Neuronal stem cell (in vitro differentiated cells): ENCODE data around the gene CREB5.

Experiments
- DNase-seq: peaks from one replicate; pipeline ENCODE4 v3.0.0-alpha.2; 2013; ENCODE audit warnings: low spot score
- H2AFZ ChIP-seq: one replicate; pipeline ENCODE4 v1.6.1; 2013; ENCODE audit warnings: mild to moderate bottlenecking, low read length, inconsistent platforms
- H2AK5ac ChIP-seq: 2 replicates; pipeline ENCODE4 v1.6.1; 2013; ENCODE audit warnings: low read depth, mild to moderate bottlenecking, inconsistent platforms, low read length, moderate library complexity, mixed read lengths
- H2BK120ac ChIP-seq: 2 replicates; pipeline ENCODE4 v1.6.1; 2013; ENCODE audit warnings: low read depth, mild to moderate bottlenecking, inconsistent platforms, low read length, moderate library complexity, mixed read lengths
- H2BK12ac ChIP-seq: one replicate; pipeline ENCODE4 v1.6.1; 2013; ENCODE audit warnings: low read length, inconsistent platforms
- H2BK15ac ChIP-seq: 2 replicates; pipeline ENCODE4 v1.6.1; 2013; ENCODE audit warnings: mild to moderate bottlenecking, low read length, inconsistent platforms, mixed read lengths
- H2BK5ac ChIP-seq: one replicate; pipeline ENCODE4 v1.6.1; 2013; ENCODE audit warnings: inconsistent platforms, mild to moderate bottlenecking, low read length, moderate library complexity
- H3K14ac ChIP-seq: one replicate; pipeline ENCODE4 v1.6.1; 2013; ENCODE audit warnings: low read length, inconsistent platforms
- H3K18ac ChIP-seq: 2 replicates; pipeline ENCODE4 v1.6.1; 2013; ENCODE audit warnings: low read length, inconsistent platforms
- H3K23ac ChIP-seq: 2 replicates; pipeline ENCODE4 v1.6.1; 2013; ENCODE audit warnings: low read depth, mild to moderate bottlenecking, mixed read lengths, low read length, inconsistent platforms; ENCODE audit not compliant: poor library complexity
- H3K27ac ChIP-seq: replicated peaks from 3 replicates; pipeline ENCODE4 v1.5.1; 2013; ENCODE audit warnings: low read length, inconsistent platforms
- H3K27me3 ChIP-seq, 3 experiments: 2 replicates each; pipeline ENCODE4 v1.6.1; 2013; ENCODE audit warnings: low read length in 3 of 3, mild to moderate bottlenecking in 2 of 3, inconsistent platforms in 1 of 3, low read depth in 1 of 3, mixed read lengths in 1 of 3, moderate library complexity in 1 of 3; ENCODE audit not compliant: control insufficient read depth in 3 of 3, insufficient read depth in 3 of 3
- H3K36me3 ChIP-seq, 2 donors: replicated peaks in 1 of 2; 2 replicates each; pipeline ENCODE4 v1.6.1; 2013; ENCODE audit warnings: low read length in 2 of 2; ENCODE audit not compliant: control insufficient read depth in 2 of 2, insufficient read depth in 2 of 2
- H3K4ac ChIP-seq: 2 replicates; pipeline ENCODE4 v1.6.1; 2013; ENCODE audit warnings: inconsistent platforms, mild to moderate bottlenecking, low read length, moderate library complexity
- H3K4me1 ChIP-seq, 2 donors: 1 replicate in 1 of 2; 2 replicates in 1 of 2; pipeline ENCODE4 v1.6.1; 2013; ENCODE audit warnings: low read length in 2 of 2, low read depth in 1 of 2; ENCODE audit not compliant: control insufficient read depth in 2 of 2, insufficient read depth in 1 of 2
- H3K4me2 ChIP-seq: one replicate; pipeline ENCODE4 v1.6.1; 2013; ENCODE audit warnings: mild to moderate bottlenecking, low read length, inconsistent platforms; ENCODE audit not compliant: insufficient read depth, poor library complexity, severe bottlenecking
- H3K4me3 ChIP-seq, 2 donors: 2 replicates each; pipeline ENCODE4 v1.5.1; 2013; ENCODE audit warnings: low read length in 2 of 2, mild to moderate bottlenecking in 2 of 2, inconsistent platforms in 1 of 2, moderate library complexity in 1 of 2
- H3K79me1 ChIP-seq: one replicate; pipeline ENCODE4 v1.6.1; 2013; ENCODE audit warnings: low read depth, mild to moderate bottlenecking, inconsistent platforms, low read length, moderate library complexity
- H3K9ac ChIP-seq: one replicate; pipeline ENCODE4 v1.6.1; 2013; ENCODE audit warnings: mild to moderate bottlenecking, low read depth, low read length, inconsistent platforms; ENCODE audit not compliant: poor library complexity
- H3K9me3 ChIP-seq, 2 donors: replicated peaks in 1 of 2; 2 replicates each; pipeline versions ENCODE3 to v1.6.1; 2013; ENCODE audit warnings: low read length in 2 of 2, mild to moderate bottlenecking in 2 of 2, inconsistent platforms in 1 of 2, low read depth in 1 of 2, mixed read lengths in 1 of 2, moderate library complexity in 1 of 2; ENCODE audit not compliant: control insufficient read depth in 2 of 2, insufficient read depth in 1 of 2
- H4K8ac ChIP-seq: one replicate; pipeline ENCODE4 v1.6.1; 2013; ENCODE audit warnings: low read depth, mild to moderate bottlenecking, inconsistent platforms, low read length, moderate library complexity
- H4K91ac ChIP-seq: one replicate; pipeline ENCODE4 v1.6.1; 2013; ENCODE audit warnings: low read length, low read depth, mild to moderate bottlenecking, inconsistent platforms; ENCODE audit not compliant: poor library complexity
- WGBS, 2 donors: extraction: QIAGEN DNeasy Blood & Tissue Kit; methylation state at CpG; one replicate each; pipeline ENCODE4 v1.1.7; 2013; ENCODE audit warnings: missing lambda C conversion rate in 2 of 2, mixed read lengths in 1 of 2; ENCODE audit not compliant: insufficient read length in 2 of 2, insufficient replicate concordance in 1 of 2; ENCODE audit errors: extremely low coverage in 2 of 2; 5-methylcytosine and 5-hydroxymethylcytosine counted together

CREB5 gene

GRCh38 chr7:28677668-28678067, 265.4 kb downstream of the CREB5 start:
- Histone ChIP-seq H2BK15ac (no peak overlapping the region), H3K4ac (no peak overlapping the region), H3K79me1 (no peaks in the 10 kb centered on the region), H3K14ac (no peak overlapping the region), H2AFZ (no peak overlapping the region), H3K23ac (no peak overlapping the region), H3K9me3 (no peaks in the 10 kb centered on the region), H4K91ac (no peak overlapping the region), H3K9ac (no peak overlapping the region), H3K27ac (no peak overlapping the region), H2BK120ac (no peak overlapping the region), H3K4me3 (no peak overlapping the region), H3K4me2 (no peak overlapping the region), H3K18ac (no peak overlapping the region), H2BK12ac (no peak overlapping the region), H2AK5ac (no peak overlapping the region), H3K4me1 (peaks cover 13 to 23% of the 10 kb centered on the region in 2 donors), H2BK5ac (no peak overlapping the region), H4K8ac (no peak overlapping the region), H3K36me3 (no peaks in the 10 kb centered on the region), H3K27me3 (no peaks in the 10 kb centered on the region)
- no peak for DNase-seq
- WGBS, 2 donors, result no CpG with 5 or more reads among the region's 3 CpGs

- no peak for DNase-seq
- Histone ChIP-seq H3K14ac (no peak overlapping the region), H3K27ac (no peak overlapping the region), H2BK12ac (no peak overlapping the region), H2BK5ac (no peak overlapping the region), H3K23ac (no peak overlapping the region), H4K8ac (no peak overlapping the region), H3K79me1 (no peaks in the 10 kb centered on the region), H3K18ac (no peak overlapping the region), H2BK120ac (no peak overlapping the region), H3K4me2 (no peak overlapping the region), H2AFZ (no peak overlapping the region), H4K91ac (no peak overlapping the region), H3K4me1 (peaks cover 11 to 16% of the 10 kb centered on the region in 2 donors), H3K36me3 (no peaks in the 10 kb centered on the region), H2BK15ac (no peak overlapping the region), H3K9ac (no peak overlapping the region), H3K27me3 (no peaks in the 10 kb centered on the region), H3K4me3 (no peak overlapping the region), H3K4ac (no peak overlapping the region), H2AK5ac (no peak overlapping the region), H3K9me3 (no peaks in the 10 kb centered on the region)
- WGBS, 2 donors, result no CpG with 5 or more reads among the region's 2 CpGs
Measured at GRCh38 chr7:28678431-28678965, 266.2 kb downstream of the CREB5 start.

DNA sequence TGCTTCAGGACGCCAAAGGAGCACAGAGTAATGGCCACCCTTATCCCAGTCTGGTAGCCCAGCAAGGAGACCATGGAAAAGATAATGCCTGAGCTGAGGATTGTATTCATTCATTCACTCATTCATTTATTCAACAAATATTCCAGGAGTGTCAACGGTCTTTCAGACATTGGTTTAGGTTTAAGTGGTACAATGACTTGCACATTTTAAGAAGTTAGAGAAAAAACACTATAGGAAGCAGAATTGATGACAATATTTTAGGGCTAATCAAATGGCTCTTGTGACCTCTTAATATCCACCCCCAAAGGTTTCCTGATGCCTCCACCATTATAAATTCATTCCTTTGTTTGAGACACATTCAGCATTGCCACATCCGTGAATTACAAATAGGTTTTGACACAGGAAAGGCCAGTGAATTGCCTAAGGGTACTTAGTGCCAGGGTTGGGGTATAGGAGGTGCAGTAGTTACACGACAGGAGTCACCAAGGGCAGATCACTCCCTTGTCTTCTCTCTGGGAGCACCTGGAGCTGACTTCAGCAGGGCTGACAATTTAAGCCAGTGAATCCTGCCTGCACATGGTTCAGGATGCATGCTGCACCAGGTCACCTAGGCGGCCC, 269.5 kb downstream of the CREB5 start:
- Histone ChIP-seq H2BK5ac (no peak overlapping the region), H3K4me3 (no peak overlapping the region), H3K14ac (no peak overlapping the region), H4K91ac (no peak overlapping the region), H3K4ac (no peak overlapping the region), H3K18ac (peak overlapping the region; percentile 57), H2BK12ac (peak overlapping the region; percentile 7), H2AFZ (no peak overlapping the region), H2AK5ac (no peak overlapping the region), H2BK15ac (peak overlapping the region; percentile 41), H3K9ac (no peak overlapping the region), H3K9me3 (no peaks in the 10 kb centered on the region), H3K4me2 (no peak overlapping the region), H3K23ac (no peak overlapping the region), H3K27ac (no peak overlapping the region), H4K8ac (no peak overlapping the region), H3K27me3 (no peaks in the 10 kb centered on the region), H3K4me1 (peaks cover 16 to 18% of the 10 kb centered on the region in 2 donors), H3K36me3 (no peaks in the 10 kb centered on the region), H3K79me1 (no peaks in the 10 kb centered on the region), H2BK120ac (no peak overlapping the region)
- WGBS, 2 donors, result no CpG with 5 or more reads among the region's 5 CpGs
- no peak for DNase-seq

DNA sequence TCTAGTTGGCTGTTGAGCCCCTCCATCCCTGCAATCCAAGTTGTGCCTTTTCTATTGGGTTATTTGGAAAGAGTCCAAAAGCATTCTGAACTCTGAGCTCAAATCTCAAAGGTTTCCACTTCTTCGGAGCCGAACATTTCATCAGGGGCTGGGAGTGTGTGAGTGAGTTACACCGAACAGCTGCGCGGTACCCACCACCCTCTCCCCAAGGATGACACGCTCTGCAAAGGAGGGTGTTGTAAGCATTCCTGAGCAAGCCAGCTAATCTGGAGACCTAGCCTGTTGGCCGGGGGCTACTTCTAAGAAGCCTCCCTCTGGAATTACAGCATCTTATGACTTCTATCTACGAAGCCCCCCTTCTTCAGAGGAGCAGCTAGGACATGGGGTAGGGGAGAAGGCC, 270.5 kb downstream of the CREB5 start:
- Histone ChIP-seq H3K4me1 (peaks cover 20 to 21% of the 10 kb centered on the region in 2 donors), H4K8ac (no peak overlapping the region), H2AK5ac (no peak overlapping the region), H3K14ac (no peak overlapping the region), H4K91ac (no peak overlapping the region), H2BK120ac (no peak overlapping the region), H3K9me3 (no peaks in the 10 kb centered on the region), H3K18ac (no peak overlapping the region), H3K9ac (no peak overlapping the region), H3K27me3 (no peaks in the 10 kb centered on the region), H3K27ac (no peak overlapping the region), H2BK5ac (no peak overlapping the region), H3K79me1 (no peaks in the 10 kb centered on the region), H2BK12ac (no peak overlapping the region), H2AFZ (no peak overlapping the region), H3K23ac (no peak overlapping the region), H3K4ac (no peak overlapping the region), H2BK15ac (no peak overlapping the region), H3K36me3 (no peaks in the 10 kb centered on the region), H3K4me3 (no peak overlapping the region), H3K4me2 (no peak overlapping the region)
- no peak for DNase-seq
- no CpG with 5 or more reads among the region's 8 CpGs for WGBS, 2 donors
